ENCODE results near the gene CST4. TPM values are rescaled to one million over a fixed set of nuclear protein-coding genes. Genes with fewer than 3 reads are reported as not detected.

Gene CST4
- total RNA-seq, 2 donors from 2014 or later, result not detected

GRCh38 chr20:23670361-23670760 lies 18.5 kb downstream of the CST4 start:
- no peak overlapping the region for H3K9ac ChIP-seq (ENCODE audit: low read depth in 2 of 2, low read length in 2 of 2)
- no peaks in the 10 kb centered on the region for H3K9me3 ChIP-seq
- no peaks in the 10 kb centered on the region for H3K27me3 ChIP-seq
- H3K27ac ChIP-seq, result no peak overlapping the region
- no peaks in the 10 kb centered on the region for H3K36me3 ChIP-seq
- TF ChIP-seq CTCF (IDR thresholded peaks at IDR 0.05), result no peak
- no peak for DNase-seq
- H3K4me3 ChIP-seq, result no peak overlapping the region
- no peaks in the 10 kb centered on the region for H3K4me1 ChIP-seq
- intact Hi-C loops (cut with DNase I), result no loop called here

- intact Hi-C loops (cut with DNase I), result no loop called here
- DNase-seq, result no peak
Measured at GRCh38 chr20:23669866-23670265, 19.0 kb downstream of the CST4 start.

GRCh38 chr20:23669327-23669726 lies 19.5 kb downstream of the CST4 start:
- Histone ChIP-seq H3K9me3 (no peaks in the 10 kb centered on the region), H3K27ac (no peak overlapping the region), H3K27me3 (no peaks in the 10 kb centered on the region), H3K4me1 (no peaks in the 10 kb centered on the region), H3K9ac (ENCODE audit: low read depth in 2 of 2, low read length in 2 of 2) (no peak overlapping the region), H3K4me3 (no peak overlapping the region), H3K36me3 (no peaks in the 10 kb centered on the region)
- TF ChIP-seq CTCF (IDR thresholded peaks at IDR 0.05), result no peak
- no peak for DNase-seq
- intact Hi-C loops (cut with DNase I), result no loop called here

More at GRCh38 chr20:23669866-23670265, 19.0 kb downstream of the CST4 start:
- Histone ChIP-seq H3K36me3 (no peaks in the 10 kb centered on the region), H3K27me3 (no peaks in the 10 kb centered on the region), H3K4me3 (no peak overlapping the region), H3K9me3 (no peaks in the 10 kb centered on the region), H3K4me1 (no peaks in the 10 kb centered on the region), H3K9ac (ENCODE audit: low read depth in 2 of 2, low read length in 2 of 2) (no peak overlapping the region), H3K27ac (no peak overlapping the region)
- TF ChIP-seq CTCF (IDR thresholded peaks at IDR 0.05), result no peak

GRCh38 chr20:23668477-23668951 lies 20.3 kb downstream of the CST4 start:
- no peaks in the 10 kb centered on the region for H3K9me3 ChIP-seq
- no peaks in the 10 kb centered on the region for H3K36me3 ChIP-seq
- no peak overlapping the region for H3K27ac ChIP-seq
- no peaks in the 10 kb centered on the region for H3K27me3 ChIP-seq
- peak; percentile 60 for DNase-seq
- no peaks in the 10 kb centered on the region for H3K4me1 ChIP-seq
- intact Hi-C loops (cut with DNase I), result no loop called here
- no peak overlapping the region for H3K4me3 ChIP-seq
- TF ChIP-seq CTCF (IDR thresholded peaks at IDR 0.05), result peak; percentile 82
- H3K9ac ChIP-seq (ENCODE audit: low read depth in 2 of 2, low read length in 2 of 2), result no peak overlapping the region

GRCh38 chr20:23667666-23668065 lies 21.2 kb downstream of the CST4 start:
- no peak overlapping the region for H3K27ac ChIP-seq
- intact Hi-C loops (cut with DNase I), result no loop called here
- no peaks in the 10 kb centered on the region for H3K27me3 ChIP-seq
- no peak for DNase-seq
- no peaks in the 10 kb centered on the region for H3K9me3 ChIP-seq
- no peaks in the 10 kb centered on the region for H3K4me1 ChIP-seq
- no peak for TF ChIP-seq CTCF (IDR thresholded peaks at IDR 0.05)
- no peak overlapping the region for H3K4me3 ChIP-seq
- H3K36me3 ChIP-seq, result no peaks in the 10 kb centered on the region
- H3K9ac ChIP-seq (ENCODE audit: low read depth in 2 of 2, low read length in 2 of 2), result no peak overlapping the region

Data from colonic mucosa (tissue), 4 donors.